HL-60 (cell line): ENCODE data around the gene NAALADL2.

Experiments
- DNase-seq, 2 experiments: peaks; one replicate each; pipeline ENCODE4 v3.0.0-alpha.2; 2010 to 2020; ENCODE audit warnings: low read depth in 1 of 2, low spot score in 1 of 2
- H3K27ac ChIP-seq: fragments of 250-450 bp; sonication (Bioruptor Pico); replicated peaks from 2 replicates; pipeline ENCODE4 v1.5.1; 2020; ENCODE audit warnings: mild to moderate bottlenecking, moderate library complexity
- H3K27me3 ChIP-seq: fragments of 250-450 bp; sonication (Bioruptor Pico); 2 replicates; pipeline ENCODE4 v1.5.1; 2021; ENCODE audit warnings: mild to moderate bottlenecking, moderate library complexity; ENCODE audit not compliant: insufficient read depth, poor library complexity, severe bottlenecking
- H3K4me3 ChIP-seq: replicated peaks from 2 replicates; pipeline ENCODE4 v1.5.1; 2011; ENCODE audit warnings: mild to moderate bottlenecking, control low read depth, low read length; ENCODE audit not compliant: insufficient read depth
- GABPA ChIP-seq: IDR thresholded peaks from 2 replicates; pipeline ENCODE4 v1.6.1; 2012; ENCODE audit warnings: low read depth
- POLR2AphosphoS5 ChIP-seq: IDR thresholded peaks from 2 replicates; pipeline ENCODE4 v1.6.1; 2012; ENCODE audit warnings: low read depth
- SPI1 ChIP-seq: IDR thresholded peaks from 2 replicates; pipeline ENCODE4 v1.6.1; 2012; ENCODE audit warnings: low read depth, mild to moderate bottlenecking, borderline replicate concordance
- TF ChIP-seq, protein P1 (sequence below): IDR thresholded peaks from 2 replicates; pipeline ENCODE4 v1.6.1; 2012; ENCODE audit warnings: low read depth; ENCODE audit not compliant: insufficient replicate concordance
- TF ChIP-seq, protein P2 (sequence below): IDR thresholded peaks from one replicate; pipeline ENCODE4 v1.5.1; 2011; ENCODE audit warnings: low read length, control low read depth, inconsistent platforms; ENCODE audit not compliant: insufficient read depth

Gene NAALADL2

DNA sequence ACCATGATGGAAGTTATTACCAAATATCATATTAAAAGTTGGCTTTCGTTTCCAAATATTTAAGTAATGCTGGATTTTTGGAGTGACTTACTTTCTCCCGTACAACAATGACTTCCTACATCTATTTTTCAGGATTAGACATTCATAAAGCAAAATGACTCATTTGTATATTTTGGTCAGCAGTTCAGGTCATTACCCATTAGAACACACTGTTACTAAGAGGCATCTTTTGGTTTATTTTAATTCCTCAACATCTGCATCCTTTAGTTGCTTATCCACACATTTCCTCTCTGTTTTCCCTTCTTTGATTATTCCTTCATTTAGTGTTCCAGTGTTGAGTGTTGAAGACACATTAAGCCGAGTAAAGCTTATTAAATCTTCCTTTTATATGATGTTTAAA is 348.2 kb downstream of the NAALADL2 start:
- DNase-seq, result no peak
- Histone ChIP-seq H3K27me3 (no peaks in the 10 kb centered on the region), H3K27ac (no peak overlapping the region), H3K4me3 (no peak overlapping the region)
- no peak for TF ChIP-seq GABPA
- TF ChIP-seq, protein P1, sequence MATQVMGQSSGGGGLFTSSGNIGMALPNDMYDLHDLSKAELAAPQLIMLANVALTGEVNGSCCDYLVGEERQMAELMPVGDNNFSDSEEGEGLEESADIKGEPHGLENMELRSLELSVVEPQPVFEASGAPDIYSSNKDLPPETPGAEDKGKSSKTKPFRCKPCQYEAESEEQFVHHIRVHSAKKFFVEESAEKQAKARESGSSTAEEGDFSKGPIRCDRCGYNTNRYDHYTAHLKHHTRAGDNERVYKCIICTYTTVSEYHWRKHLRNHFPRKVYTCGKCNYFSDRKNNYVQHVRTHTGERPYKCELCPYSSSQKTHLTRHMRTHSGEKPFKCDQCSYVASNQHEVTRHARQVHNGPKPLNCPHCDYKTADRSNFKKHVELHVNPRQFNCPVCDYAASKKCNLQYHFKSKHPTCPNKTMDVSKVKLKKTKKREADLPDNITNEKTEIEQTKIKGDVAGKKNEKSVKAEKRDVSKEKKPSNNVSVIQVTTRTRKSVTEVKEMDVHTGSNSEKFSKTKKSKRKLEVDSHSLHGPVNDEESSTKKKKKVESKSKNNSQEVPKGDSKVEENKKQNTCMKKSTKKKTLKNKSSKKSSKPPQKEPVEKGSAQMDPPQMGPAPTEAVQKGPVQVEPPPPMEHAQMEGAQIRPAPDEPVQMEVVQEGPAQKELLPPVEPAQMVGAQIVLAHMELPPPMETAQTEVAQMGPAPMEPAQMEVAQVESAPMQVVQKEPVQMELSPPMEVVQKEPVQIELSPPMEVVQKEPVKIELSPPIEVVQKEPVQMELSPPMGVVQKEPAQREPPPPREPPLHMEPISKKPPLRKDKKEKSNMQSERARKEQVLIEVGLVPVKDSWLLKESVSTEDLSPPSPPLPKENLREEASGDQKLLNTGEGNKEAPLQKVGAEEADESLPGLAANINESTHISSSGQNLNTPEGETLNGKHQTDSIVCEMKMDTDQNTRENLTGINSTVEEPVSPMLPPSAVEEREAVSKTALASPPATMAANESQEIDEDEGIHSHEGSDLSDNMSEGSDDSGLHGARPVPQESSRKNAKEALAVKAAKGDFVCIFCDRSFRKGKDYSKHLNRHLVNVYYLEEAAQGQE, result no peak
- TF ChIP-seq, protein P2, sequence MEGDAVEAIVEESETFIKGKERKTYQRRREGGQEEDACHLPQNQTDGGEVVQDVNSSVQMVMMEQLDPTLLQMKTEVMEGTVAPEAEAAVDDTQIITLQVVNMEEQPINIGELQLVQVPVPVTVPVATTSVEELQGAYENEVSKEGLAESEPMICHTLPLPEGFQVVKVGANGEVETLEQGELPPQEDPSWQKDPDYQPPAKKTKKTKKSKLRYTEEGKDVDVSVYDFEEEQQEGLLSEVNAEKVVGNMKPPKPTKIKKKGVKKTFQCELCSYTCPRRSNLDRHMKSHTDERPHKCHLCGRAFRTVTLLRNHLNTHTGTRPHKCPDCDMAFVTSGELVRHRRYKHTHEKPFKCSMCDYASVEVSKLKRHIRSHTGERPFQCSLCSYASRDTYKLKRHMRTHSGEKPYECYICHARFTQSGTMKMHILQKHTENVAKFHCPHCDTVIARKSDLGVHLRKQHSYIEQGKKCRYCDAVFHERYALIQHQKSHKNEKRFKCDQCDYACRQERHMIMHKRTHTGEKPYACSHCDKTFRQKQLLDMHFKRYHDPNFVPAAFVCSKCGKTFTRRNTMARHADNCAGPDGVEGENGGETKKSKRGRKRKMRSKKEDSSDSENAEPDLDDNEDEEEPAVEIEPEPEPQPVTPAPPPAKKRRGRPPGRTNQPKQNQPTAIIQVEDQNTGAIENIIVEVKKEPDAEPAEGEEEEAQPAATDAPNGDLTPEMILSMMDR, result no peak
- no peak for TF ChIP-seq POLR2AphosphoS5
- TF ChIP-seq SPI1, result no peak

DNA sequence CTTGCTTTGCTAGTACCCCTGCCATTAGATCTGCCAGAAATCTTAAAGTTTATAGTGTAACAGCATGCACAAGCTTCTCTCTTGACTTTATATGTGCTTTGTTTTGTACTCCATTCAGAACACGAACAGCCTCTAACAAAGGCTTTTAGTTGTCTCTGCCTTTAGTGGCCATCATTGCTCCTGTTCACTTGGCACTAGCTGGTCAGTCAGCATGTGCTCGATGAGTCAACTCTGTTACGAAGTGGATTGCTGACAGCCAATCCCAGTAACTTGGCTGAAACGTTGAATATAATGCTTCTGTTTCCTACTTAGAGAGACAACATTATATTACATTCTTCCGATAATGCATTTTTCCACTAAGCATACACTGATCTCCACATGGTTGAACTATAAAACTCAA is 349.2 kb downstream of the NAALADL2 start:
- Histone ChIP-seq H3K4me3 (no peak overlapping the region), H3K27me3 (no peaks in the 10 kb centered on the region), H3K27ac (no peak overlapping the region)
- DNase-seq, result no peak
- TF ChIP-seq GABPA, result no peak
- TF ChIP-seq, protein P2, result no peak

DNA sequence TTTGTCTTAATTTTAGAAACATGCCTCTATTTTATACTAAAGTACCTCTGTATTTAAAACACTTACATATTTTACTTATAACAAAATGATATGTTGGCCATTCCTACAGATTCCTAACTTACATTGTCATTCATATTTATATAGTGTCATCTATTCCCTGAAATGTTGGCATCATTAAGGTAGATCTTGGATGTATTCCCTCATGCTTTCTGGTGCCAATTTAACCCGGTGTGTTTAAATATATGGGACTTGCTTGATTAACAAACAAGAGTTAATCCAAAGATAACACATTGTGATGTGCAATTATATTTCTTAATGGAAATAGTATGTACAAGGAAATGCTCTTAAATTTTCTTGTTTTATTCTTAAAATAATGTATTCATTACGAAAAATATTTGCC is 352.3 kb downstream of the NAALADL2 start:
- Histone ChIP-seq H3K27ac (no peak overlapping the region), H3K4me3 (no peak overlapping the region), H3K27me3 (no peaks in the 10 kb centered on the region)
- no peak for DNase-seq
- TF ChIP-seq, protein P2, result no peak
- TF ChIP-seq, protein P1, result no peak
- TF ChIP-seq SPI1 (no peak), POLR2AphosphoS5 (no peak), GABPA (no peak)

DNA sequence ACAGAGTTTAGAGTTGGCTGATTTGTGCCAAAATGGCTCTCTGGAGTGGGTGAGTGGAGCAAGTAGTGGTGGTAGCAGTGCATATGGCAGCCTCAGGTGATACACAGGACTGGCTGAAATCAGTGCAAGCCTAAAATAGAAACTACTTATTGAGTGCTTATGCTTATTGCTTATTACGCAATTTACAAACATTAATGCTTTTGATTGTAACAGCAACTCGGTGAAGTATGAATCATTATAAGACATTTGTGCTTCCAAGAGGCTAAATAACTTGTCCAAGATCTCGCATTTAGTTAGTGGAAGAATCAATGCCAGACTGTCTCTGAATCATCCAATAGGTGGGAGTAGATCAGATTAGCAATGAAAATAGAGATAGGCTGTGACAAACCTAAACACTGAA is 353.8 kb downstream of the NAALADL2 start:
- no peaks in the 10 kb centered on the region for H3K27me3 ChIP-seq
- H3K27ac ChIP-seq, result no peak overlapping the region
- TF ChIP-seq GABPA (no peak), POLR2AphosphoS5 (no peak), SPI1 (no peak)
- TF ChIP-seq, protein P2, result no peak
- TF ChIP-seq, protein P1, result no peak
- H3K4me3 ChIP-seq, result no peak overlapping the region
- DNase-seq, result no peak
